ENCODE results near the gene DNER. TPM values are rescaled to one million over a fixed set of nuclear protein-coding genes. Genes with fewer than 3 reads are reported as not detected.

Gene DNER
- polyA plus RNA-seq, 3 donors = 0.12 to 0.20 (median 0.16) TPM

GRCh38 chr2:229388731-229389130 is 325.6 kb downstream of the DNER start:
- Histone ChIP-seq H3K27ac (ENCODE audit: low read depth in 1 of 2, low read length in 2 of 2) (no peak overlapping the region), H3K4me2 (replicated peaks; ENCODE audit: extremely low read depth, low read length, poor library complexity, severe bottlenecking) (no peak overlapping the region), H3K79me2 (ENCODE audit: insufficient read depth, low read length) (no peaks in the 10 kb centered on the region), H3K36me3 (replicated peaks in 1 of 2; ENCODE audit: control insufficient read depth in 1 of 2, insufficient read depth in 2 of 2, low read length in 2 of 2) (no peaks in the 10 kb centered on the region), H2AFZ (ENCODE audit: insufficient read depth, low read depth, low read length, poor library complexity, severe bottlenecking) (no peak overlapping the region), H3K9me3 (replicated peaks in 1 of 2; ENCODE audit: control insufficient read depth in 1 of 2, insufficient read depth in 1 of 2, low read length in 2 of 2) (peaks cover 0 to 7% of the 10 kb centered on the region in 2 donors), H3K9ac (ENCODE audit: insufficient read depth, low read length, poor library complexity, severe bottlenecking) (no peak overlapping the region), H3K27me3 (ENCODE audit: control insufficient read depth in 2 of 2, insufficient read depth in 2 of 2, low read length in 2 of 2) (no peaks in the 10 kb centered on the region), H3K4me1 (ENCODE audit: control insufficient read depth in 1 of 2, insufficient read depth in 2 of 2, low read length in 2 of 2) (peaks cover 9 to 14% of the 10 kb centered on the region in 2 donors), H3K4me3 (replicated peaks in 1 of 3; ENCODE audit: low read depth in 2 of 3, low read length in 3 of 3) (no peak overlapping the region), H4K20me1 (ENCODE audit: insufficient read depth, low read length) (no peaks in the 10 kb centered on the region)
- 93% methylated on average over 2 of the region's 4 CpGs for WGBS (ENCODE audit: insufficient coverage)
- H3K36me3 Mint-ChIP-seq = peaks cover 0 to 2% of the 10 kb centered on the region in 2 donors
- peaks cover 0 to 13% (median 10%) of the 10 kb centered on the region in 3 donors for H3K27me3 Mint-ChIP-seq (ENCODE audit: low read depth in 3 of 3)
- H3K9me3 Mint-ChIP-seq = peaks cover 10 to 36% (median 28%) of the 10 kb centered on the region in 7 donors
- no peak overlapping the region for H3K4me3 Mint-ChIP-seq
- intact Hi-C loops (cut with micrococcal nuclease) = no loop called here
- H3K27ac Mint-ChIP-seq = no peak overlapping the region
- peaks cover 17% of the 10 kb centered on the region for H3K4me1 Mint-ChIP-seq
- TF ChIP-seq CTCF (IDR thresholded peaks at IDR 0.05) = no peak
- no peak for DNase-seq

GRCh38 chr2:229387866-229388265 is 326.5 kb downstream of the DNER start:
- H3K4me2 ChIP-seq (replicated peaks; ENCODE audit: extremely low read depth, low read length, poor library complexity, severe bottlenecking) = no peak overlapping the region
- H3K36me3 ChIP-seq (replicated peaks in 1 of 2; ENCODE audit: control insufficient read depth in 1 of 2, insufficient read depth in 2 of 2, low read length in 2 of 2) = no peaks in the 10 kb centered on the region
- H3K9me3 ChIP-seq (replicated peaks in 1 of 2; ENCODE audit: control insufficient read depth in 1 of 2, insufficient read depth in 1 of 2, low read length in 2 of 2) = peaks cover 0 to under 1% of the 10 kb centered on the region in 2 donors
- H2AFZ ChIP-seq (ENCODE audit: insufficient read depth, low read depth, low read length, poor library complexity, severe bottlenecking) = no peak overlapping the region
- no peak overlapping the region for H3K4me3 ChIP-seq (replicated peaks in 1 of 3; ENCODE audit: low read depth in 2 of 3, low read length in 3 of 3)
- WGBS (ENCODE audit: insufficient coverage) = 95% methylated on average over 4 of the region's 5 CpGs
- no peak for DNase-seq
- H4K20me1 ChIP-seq (ENCODE audit: insufficient read depth, low read length) = no peaks in the 10 kb centered on the region
- TF ChIP-seq CTCF (IDR thresholded peaks at IDR 0.05) = no peak
- peaks cover 17% of the 10 kb centered on the region for H3K4me1 Mint-ChIP-seq
- H3K27me3 Mint-ChIP-seq (ENCODE audit: low read depth in 3 of 3) = peaks cover 3 to 15% (median 10%) of the 10 kb centered on the region in 3 donors
- H3K79me2 ChIP-seq (ENCODE audit: insufficient read depth, low read length) = no peaks in the 10 kb centered on the region
- H3K36me3 Mint-ChIP-seq = peaks cover 0 to 2% of the 10 kb centered on the region in 2 donors
- intact Hi-C loops (cut with micrococcal nuclease) = no loop called here
- H3K9ac ChIP-seq (ENCODE audit: insufficient read depth, low read length, poor library complexity, severe bottlenecking) = no peak overlapping the region
- peaks cover 9 to 14% of the 10 kb centered on the region in 2 donors for H3K4me1 ChIP-seq (ENCODE audit: control insufficient read depth in 1 of 2, insufficient read depth in 2 of 2, low read length in 2 of 2)
- peaks cover 13 to 36% (median 28%) of the 10 kb centered on the region in 7 donors for H3K9me3 Mint-ChIP-seq
- no peak overlapping the region for H3K27ac ChIP-seq (ENCODE audit: low read depth in 1 of 2, low read length in 2 of 2)
- H3K27me3 ChIP-seq (ENCODE audit: control insufficient read depth in 2 of 2, insufficient read depth in 2 of 2, low read length in 2 of 2) = no peaks in the 10 kb centered on the region
- H3K4me3 Mint-ChIP-seq = no peak overlapping the region
- no peak overlapping the region for H3K27ac Mint-ChIP-seq
